GM10248 (cell line): ENCODE results near the gene DNAJB4.

ENCODE experiments used
- CTCF ChIA-PET: fragments of 300-600 bp; sonication (Branson Sonifier 250); formaldehyde crosslinking; extraction: SDS; loops from one replicate; lab custom pipeline; 2021; ENCODE audit warnings: antibody characterized with exemption; lab: Yijun Ruan, JAX
- POLR2A ChIA-PET: fragments of 350-650 bp; sonication (Branson Sonifier 250); formaldehyde crosslinking; extraction: SDS; loops from one replicate; lab custom pipeline; 2020; ENCODE audit warnings: antibody characterized with exemption; lab: Yijun Ruan, JAX
- DNase-seq: peaks from one replicate; pipeline ENCODE4 v3.0.0; 2012; ENCODE audit errors: extremely low spot score
- CTCF ChIP-seq: IDR thresholded peaks from 2 replicates; pipeline ENCODE4 v1.5.1; 2012; ENCODE audit warnings: mild to moderate bottlenecking, low read depth; ENCODE audit errors: extremely low read depth, missing control alignments, control extremely low read depth

DNAJB4 gene

DNA sequence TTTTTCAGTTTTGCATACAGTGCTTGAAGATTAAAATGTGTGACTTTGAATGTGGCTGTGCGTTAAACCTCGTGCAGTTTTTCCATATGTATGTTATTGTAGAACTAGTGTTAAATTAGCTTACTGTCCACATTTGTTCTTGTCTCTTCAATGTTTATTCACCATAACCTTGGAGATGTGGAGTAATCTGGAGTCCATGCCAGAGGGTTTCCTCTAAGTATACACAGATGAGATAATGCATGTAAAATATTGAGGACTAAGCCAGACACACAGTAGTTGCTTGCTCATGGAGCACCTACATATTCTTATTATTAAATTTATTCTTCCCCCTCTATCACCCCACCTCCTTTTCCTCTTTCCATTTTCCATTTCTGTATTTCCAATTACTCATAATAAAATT lies 33.3 kb downstream of the DNAJB4 start:
- CTCF ChIA-PET, result interaction anchor here (1.0 to 2.1 kb wide), 4 partner anchors 10 to 47 kb away, joined by 3 to 7 read pairs (median 4); no protein-coding TSS in a partner anchor
- no peak for TF ChIP-seq CTCF
- POLR2A ChIA-PET, result no interaction called here

DNA sequence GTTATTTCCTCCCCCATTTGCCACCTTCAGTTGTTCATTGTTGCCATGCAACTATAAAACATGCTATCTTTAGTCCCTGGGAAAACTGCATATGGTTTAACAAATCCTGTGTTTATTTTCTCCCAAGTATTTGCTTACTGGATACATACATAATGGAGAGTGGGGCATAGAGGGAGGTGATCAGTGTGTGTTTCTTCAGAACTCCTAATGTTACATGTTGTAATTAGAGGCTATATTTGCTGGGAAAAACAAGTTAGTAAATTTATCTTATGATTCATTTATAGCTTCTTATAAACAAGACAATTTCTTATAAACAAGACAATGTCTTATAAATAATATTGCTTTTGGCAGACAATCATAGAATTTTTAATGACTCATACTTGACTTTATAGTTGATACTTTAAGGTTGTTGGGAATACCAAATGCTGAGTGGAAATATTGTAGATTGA lies 33.8 kb downstream of the DNAJB4 start:
- ChIA-PET POLR2A (no interaction called here), CTCF (interaction anchor here (1.0 to 2.1 kb wide), 3 partner anchors 9 to 38 kb away, joined by 3 to 7 read pairs (median 5); no protein-coding TSS in a partner anchor)
- no peak for TF ChIP-seq CTCF
- DNase-seq, result no peak

More for the DNA sequence above, 33.3 kb downstream of the DNAJB4 start:
- no peak for DNase-seq

GRCh38 chr1:78040484-78041089 lies 35.8 kb downstream of the DNAJB4 start:
- ChIA-PET CTCF (interaction anchor here (1.4 kb wide), 1 partner anchor 9 kb away, joined by 4 read pairs; no protein-coding TSS in a partner anchor), POLR2A (interaction anchor here (1.1 kb wide), 1 partner anchor 36 kb away, joined by 3 read pairs; the partner anchor contains the start of gene DNAJB4)
- no peak for DNase-seq
- no peak for TF ChIP-seq CTCF

DNA sequence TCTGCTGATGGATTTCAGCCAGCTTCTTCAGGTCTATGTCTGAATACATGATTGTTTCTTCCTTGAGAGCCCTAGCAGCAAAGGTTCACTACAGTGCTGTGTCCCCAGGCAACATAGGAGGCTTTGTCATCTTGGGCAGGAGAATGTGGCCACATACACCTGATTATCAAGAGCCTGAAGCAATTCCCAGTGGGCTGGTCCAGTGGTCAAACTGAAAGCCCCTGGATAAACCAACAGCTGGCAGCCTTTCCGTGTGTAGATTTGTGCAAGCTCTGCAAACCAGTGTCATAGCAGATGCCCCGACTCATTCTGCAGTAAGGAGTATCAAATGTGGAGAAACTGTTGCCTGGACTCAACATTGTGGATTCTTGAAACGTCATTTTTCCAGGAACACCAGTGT lies 38.7 kb downstream of the DNAJB4 start:
- DNase-seq, result no peak
- ChIA-PET CTCF (interaction anchor here (1.0 to 1.7 kb wide), 2 partner anchors 8 to 10 kb away, joined by 3 to 7 read pairs; no protein-coding TSS in a partner anchor), POLR2A (interaction anchor here (3.3 kb wide), 1 partner anchor 39 kb away, joined by 14 read pairs; the partner anchor contains the start of gene DNAJB4)
- no peak for TF ChIP-seq CTCF

DNA sequence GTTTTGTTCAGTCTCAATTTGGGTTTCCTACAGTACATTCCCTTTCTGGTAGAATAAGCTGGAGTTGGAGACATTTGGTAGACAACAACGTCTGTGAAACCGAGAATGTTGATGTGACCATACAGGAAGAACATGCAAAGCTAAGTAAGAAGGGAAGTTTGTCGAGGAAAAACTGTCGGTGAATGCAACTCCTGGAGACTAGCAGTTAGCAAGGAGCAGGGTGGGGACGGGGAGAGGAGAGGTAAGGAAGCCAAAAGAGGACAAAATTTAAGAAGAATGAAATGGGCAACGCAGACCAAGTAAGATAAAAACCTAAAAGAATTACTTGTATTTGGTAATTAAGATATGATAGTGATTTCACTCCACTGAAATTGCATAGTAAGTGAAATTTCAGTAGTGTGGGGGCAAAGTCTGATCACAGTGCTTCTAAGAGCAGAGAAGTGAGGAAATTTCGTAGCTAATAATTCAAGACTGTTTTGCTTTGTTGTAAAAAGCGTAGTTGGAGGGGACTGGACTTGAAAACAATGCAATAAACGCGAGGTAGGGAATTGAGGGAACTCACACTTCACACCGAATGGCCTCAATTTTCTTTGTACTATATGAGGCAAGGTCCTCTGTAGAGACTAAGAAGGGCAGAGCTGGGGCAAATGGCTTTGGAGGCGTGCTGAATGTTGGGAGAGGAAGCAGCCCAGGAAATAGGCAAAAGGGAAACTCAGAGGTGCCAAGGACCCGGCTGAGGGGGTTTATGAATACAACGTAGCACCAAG lies 40.2 kb downstream of the DNAJB4 start:
- ChIA-PET POLR2A (no interaction called here), CTCF (no interaction called here)
- DNase-seq, result no peak
- TF ChIP-seq CTCF, result no peak

GRCh38 chr1:78045563-78045925 lies 40.8 kb downstream of the DNAJB4 start:
- POLR2A ChIA-PET, result no interaction called here
- no peak for DNase-seq
- CTCF ChIA-PET, result no interaction called here
- no peak for TF ChIP-seq CTCF
